ENCODE data around the gene ETFB.

DNA sequence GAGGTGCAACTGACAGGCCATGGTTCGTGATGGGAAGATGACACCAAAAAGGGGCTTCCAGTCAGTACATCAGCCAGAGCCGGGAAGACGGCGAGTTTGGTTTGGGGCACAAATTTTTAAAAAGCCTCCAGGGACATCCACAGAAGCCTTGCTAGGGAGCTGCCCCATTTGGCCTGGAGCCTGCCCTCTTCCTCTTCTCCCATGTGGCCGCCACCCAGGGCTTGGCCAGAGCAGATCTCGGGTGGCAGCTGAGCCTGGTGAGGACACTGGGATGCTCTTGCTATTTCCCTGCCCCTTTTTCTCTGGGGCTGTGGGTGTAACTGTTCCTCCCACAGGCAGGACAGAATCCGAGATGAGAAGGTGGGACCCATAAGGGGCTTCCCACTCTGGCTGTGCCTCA is 8.2 kb downstream of the ETFB start:
- no peak for TF ChIP-seq ZNF701 (tag by site-specific recombination; IDR thresholded peaks at IDR 0.05)
- TF ChIP-seq ZNF214 (tag by site-specific recombination; IDR thresholded peaks at IDR 0.05; ENCODE audit: borderline replicate concordance): no peak
- no peak for TF ChIP-seq ZBTB1 (tag by site-specific recombination; IDR thresholded peaks at IDR 0.05)
- no peak for TF ChIP-seq ZNF24 (tag by site-specific recombination; IDR thresholded peaks at IDR 0.05)
- TF ChIP-seq KLF1 (tag by site-specific recombination; IDR thresholded peaks at IDR 0.05): 0 out of 2 replicates have a peak, but pooled peaks have one; percentile 18
- TF ChIP-seq CTCF (tag by site-specific recombination; IDR thresholded peaks at IDR 0.05): no peak
- TF ChIP-seq, protein P1, sequence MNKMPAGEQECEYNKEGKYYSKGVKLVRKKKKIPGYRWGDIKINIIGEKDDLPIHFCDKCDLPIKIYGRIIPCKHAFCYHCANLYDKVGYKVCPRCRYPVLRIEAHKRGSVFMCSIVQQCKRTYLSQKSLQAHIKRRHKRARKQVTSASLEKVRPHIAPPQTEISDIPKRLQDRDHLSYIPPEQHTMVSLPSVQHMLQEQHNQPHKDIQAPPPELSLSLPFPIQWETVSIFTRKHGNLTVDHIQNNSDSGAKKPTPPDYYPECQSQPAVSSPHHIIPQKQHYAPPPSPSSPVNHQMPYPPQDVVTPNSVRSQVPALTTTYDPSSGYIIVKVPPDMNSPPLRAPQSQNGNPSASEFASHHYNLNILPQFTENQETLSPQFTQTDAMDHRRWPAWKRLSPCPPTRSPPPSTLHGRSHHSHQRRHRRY (tag by site-specific recombination; IDR thresholded peaks at IDR 0.05): no peak
- no peak for TF ChIP-seq FEZF1 (tag by site-specific recombination; IDR thresholded peaks at IDR 0.05)
- TF ChIP-seq ZNF791 (tag by site-specific recombination; IDR thresholded peaks at IDR 0.05): no peak

Data from HEK293 (cell line).